GM21723 (cell line): Measurements from ENCODE around the gene TREX2.

Experiments
- ATAC-seq: cut with Tn5 transposase; IDR thresholded peaks from one replicate; pipeline ENCODE4 v1.9.1; 2021; ENCODE audit warnings: mild to moderate bottlenecking, moderate library complexity; ENCODE audit not compliant: unreplicated experiment

Gene TREX2

GRCh38 chrX:153440556-153441135 is 5.2 kb downstream of the TREX2 start:
- ATAC-seq, result no peak

GRCh38 chrX:153439977-153440376 is 5.9 kb downstream of the TREX2 start:
- no peak for ATAC-seq

- no peak for ATAC-seq
Measured at GRCh38 chrX:153438532-153438931, 7.3 kb downstream of the TREX2 start.

- ATAC-seq, result no peak
Measured at GRCh38 chrX:153435845-153436244, 10.0 kb downstream of the TREX2 start.

- ATAC-seq, result no peak
Measured at GRCh38 chrX:153434801-153435200, 11.1 kb downstream of the TREX2 start.

- no peak for ATAC-seq
Measured at GRCh38 chrX:153433781-153434285, 12.0 kb downstream of the TREX2 start.

GRCh38 chrX:153433161-153433680 is 12.6 kb downstream of the TREX2 start:
- no peak for ATAC-seq

- no peak for ATAC-seq
Measured at GRCh38 chrX:153430796-153431195, 15.1 kb downstream of the TREX2 start.

GRCh38 chrX:153426204-153426603 is 19.7 kb downstream of the TREX2 start:
- no peak for ATAC-seq

GRCh38 chrX:153423652-153424051 is 22.2 kb downstream of the TREX2 start:
- ATAC-seq, result no peak

GRCh38 chrX:153421856-153422255 is 24.0 kb downstream of the TREX2 start:
- ATAC-seq, result no peak

- no peak for ATAC-seq
Measured at GRCh38 chrX:153420851-153421599, 24.8 kb downstream of the TREX2 start.

- ATAC-seq, result no peak
Measured at GRCh38 chrX:153417637-153418036, 28.2 kb downstream of the TREX2 start.

GRCh38 chrX:153416781-153417450 is 28.9 kb downstream of the TREX2 start:
- no peak for ATAC-seq

GRCh38 chrX:153414856-153415510 is 30.9 kb downstream of the TREX2 start:
- no peak for ATAC-seq

GRCh38 chrX:153413731-153414130 is 32.1 kb downstream of the TREX2 start:
- no peak for ATAC-seq

- no peak for ATAC-seq
Measured at GRCh38 chrX:153412746-153413720, 32.8 kb downstream of the TREX2 start.

- ATAC-seq, result no peak
Measured at GRCh38 chrX:153411988-153412574, 33.8 kb downstream of the TREX2 start.

GRCh38 chrX:153411255-153411987 is 34.4 kb downstream of the TREX2 start, which contains the start of gene ZFP92:
Gene ZFP92 (plus strand): TSS chrX:153411472. CDS start chrX:153418323, 6,851 bp downstream.
- peak; percentile 66 for ATAC-seq
